22Rv1 (cell line): ENCODE results near the gene ACVR1C.
A peak's percentile ranks its signal among the peaks of the same experiment; 100 is the strongest.
"Not testable (repeated sequence)": the region's sequence is repeated elsewhere in the genome, so short reads cannot be mapped to it uniquely, and the experiment has no call there.

Experiments
- H3K27ac ChIP-seq: fragments of 450-650 bp; 2 replicates; pipeline ENCODE4 v1.5.1; 2017
- ZFX ChIP-seq: fragments of 450-650 bp; IDR thresholded peaks from 2 replicates; pipeline ENCODE4 v1.6.1; 2017; ENCODE audit warnings: antibody characterized with exemption, borderline replicate concordance
- TF ChIP-seq, protein P1 (sequence below): fragments of 450-650 bp; IDR thresholded peaks from 2 replicates; pipeline ENCODE4 v1.5.1; 2017; ENCODE audit warnings: mild to moderate bottlenecking

ACVR1C gene

DNA sequence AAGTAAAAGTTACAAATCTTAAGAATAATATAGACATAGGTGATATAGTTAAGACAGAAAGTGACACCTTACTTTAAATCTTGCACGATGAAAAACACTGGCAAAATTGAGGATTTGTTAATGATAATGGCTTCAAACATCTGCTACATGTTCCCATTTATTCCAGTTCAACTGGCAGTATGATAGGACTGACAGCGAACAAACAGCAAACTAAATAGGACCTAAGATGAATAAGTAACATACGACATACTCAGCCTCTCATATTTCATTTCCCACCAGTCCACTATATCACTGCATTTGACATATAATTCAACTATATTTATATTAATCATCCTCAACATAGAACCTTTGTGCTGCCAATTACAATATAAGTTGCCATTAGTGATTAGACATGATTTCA lies 36.3 kb downstream of the ACVR1C start:
- TF ChIP-seq ZFX, result no peak
- TF ChIP-seq, protein P1, sequence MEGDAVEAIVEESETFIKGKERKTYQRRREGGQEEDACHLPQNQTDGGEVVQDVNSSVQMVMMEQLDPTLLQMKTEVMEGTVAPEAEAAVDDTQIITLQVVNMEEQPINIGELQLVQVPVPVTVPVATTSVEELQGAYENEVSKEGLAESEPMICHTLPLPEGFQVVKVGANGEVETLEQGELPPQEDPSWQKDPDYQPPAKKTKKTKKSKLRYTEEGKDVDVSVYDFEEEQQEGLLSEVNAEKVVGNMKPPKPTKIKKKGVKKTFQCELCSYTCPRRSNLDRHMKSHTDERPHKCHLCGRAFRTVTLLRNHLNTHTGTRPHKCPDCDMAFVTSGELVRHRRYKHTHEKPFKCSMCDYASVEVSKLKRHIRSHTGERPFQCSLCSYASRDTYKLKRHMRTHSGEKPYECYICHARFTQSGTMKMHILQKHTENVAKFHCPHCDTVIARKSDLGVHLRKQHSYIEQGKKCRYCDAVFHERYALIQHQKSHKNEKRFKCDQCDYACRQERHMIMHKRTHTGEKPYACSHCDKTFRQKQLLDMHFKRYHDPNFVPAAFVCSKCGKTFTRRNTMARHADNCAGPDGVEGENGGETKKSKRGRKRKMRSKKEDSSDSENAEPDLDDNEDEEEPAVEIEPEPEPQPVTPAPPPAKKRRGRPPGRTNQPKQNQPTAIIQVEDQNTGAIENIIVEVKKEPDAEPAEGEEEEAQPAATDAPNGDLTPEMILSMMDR, result no peak
- no peak overlapping the region for H3K27ac ChIP-seq

GRCh38 chr2:157587576-157587975 lies 41.1 kb downstream of the ACVR1C start:
- TF ChIP-seq, protein P1, result no peak
- TF ChIP-seq ZFX, result no peak

DNA sequence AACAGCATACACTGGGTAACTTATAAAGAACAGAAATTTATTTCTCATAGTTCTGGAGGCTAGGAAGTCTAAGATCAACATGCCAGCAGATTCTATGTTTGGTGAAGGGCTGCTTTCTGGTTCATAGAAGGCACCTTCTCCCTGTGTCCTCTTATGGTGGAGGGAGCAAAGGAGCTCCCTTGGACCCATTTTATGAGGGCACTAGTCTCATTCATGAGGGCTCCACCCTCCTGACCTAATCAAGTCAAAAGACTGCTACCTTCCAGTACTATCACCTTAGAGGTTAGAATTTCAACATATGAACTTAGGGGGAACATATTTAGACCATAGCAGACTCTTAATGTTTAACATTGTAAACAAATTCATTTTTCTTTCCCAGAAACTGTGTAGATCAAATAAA lies 54.5 kb downstream of the ACVR1C start:
- no peak overlapping the region for H3K27ac ChIP-seq
- TF ChIP-seq ZFX, result no peak
- TF ChIP-seq, protein P1, result no peak

More at GRCh38 chr2:157587576-157587975, 41.1 kb downstream of the ACVR1C start:
- H3K27ac ChIP-seq, result no peak overlapping the region

- H3K27ac ChIP-seq, result no peak overlapping the region
- no peak for TF ChIP-seq ZFX
- TF ChIP-seq, protein P1, result peak; percentile 16; the same call in 1 of the 2 replicates
Observed at GRCh38 chr2:157572725-157573124, 55.9 kb downstream of the ACVR1C start.

- H3K27ac ChIP-seq, result not testable (repeated sequence)
Observed at GRCh38 chr2:157566623-157567022, 62.0 kb downstream of the ACVR1C start.

- H3K27ac ChIP-seq, result not testable (repeated sequence)
Observed at GRCh38 chr2:157566113-157566512, 62.6 kb downstream of the ACVR1C start.

DNA sequence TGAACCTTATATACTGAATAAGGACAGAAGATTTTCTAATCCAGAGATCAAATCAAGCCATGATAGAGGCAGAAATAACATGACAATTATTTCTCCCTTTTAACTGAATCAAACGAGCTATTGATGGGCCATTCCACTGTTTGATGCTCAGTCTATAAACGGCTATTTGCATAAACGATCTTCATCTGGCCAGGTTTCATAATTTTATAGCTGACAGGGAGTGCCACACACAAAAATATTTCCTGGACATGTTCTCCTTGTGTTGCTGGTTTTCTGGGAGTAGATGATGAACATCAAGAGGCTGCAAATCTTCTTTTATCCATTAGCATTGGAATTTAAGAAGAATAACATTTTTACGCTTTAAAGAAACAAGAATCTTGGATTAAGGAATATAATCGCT lies 63.1 kb downstream of the ACVR1C start:
- H3K27ac ChIP-seq, result no peak overlapping the region
- TF ChIP-seq ZFX, result no peak
- TF ChIP-seq, protein P1, result no peak

DNA sequence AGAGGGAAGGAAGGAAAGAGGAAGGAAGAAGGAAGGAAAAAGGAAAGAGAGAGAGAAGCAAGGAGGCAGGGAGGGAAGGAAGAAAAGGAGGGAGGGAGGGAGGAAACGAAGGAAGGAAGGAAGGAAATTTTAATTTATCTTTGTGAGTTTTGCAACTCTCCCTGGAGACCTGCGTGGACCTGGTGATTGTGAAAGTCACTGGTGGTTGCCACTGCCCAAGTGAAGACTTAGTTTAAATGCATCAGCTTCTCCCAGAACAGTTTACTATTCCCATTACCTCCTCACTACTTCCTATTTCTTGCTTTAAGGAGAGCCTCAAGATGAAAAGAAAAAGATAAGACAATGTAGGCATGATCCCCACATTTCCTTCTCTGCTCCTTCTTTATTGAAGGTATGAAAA lies 68.8 kb downstream of the ACVR1C start:
- no peak overlapping the region for H3K27ac ChIP-seq
- no peak for TF ChIP-seq ZFX

DNA sequence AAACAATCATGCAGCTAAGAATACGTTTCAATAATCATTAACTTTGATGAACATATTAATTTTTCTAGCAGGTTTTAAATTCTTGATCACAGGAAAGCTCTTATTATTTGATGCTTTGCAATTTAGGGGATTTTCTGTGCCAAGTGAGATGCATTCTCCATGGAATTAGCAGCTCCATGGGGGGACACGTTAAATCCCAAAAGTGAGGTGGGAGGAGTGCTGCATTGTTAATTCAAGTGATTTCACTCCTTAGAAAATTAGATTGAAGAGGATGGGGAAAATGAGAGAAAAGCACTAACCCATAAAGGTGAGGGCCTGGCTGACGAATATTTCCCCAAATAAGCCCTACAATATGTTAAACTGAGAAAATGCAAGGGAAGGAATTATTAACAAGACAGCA lies 69.2 kb downstream of the ACVR1C start:
- TF ChIP-seq ZFX, result no peak
- TF ChIP-seq, protein P1, result no peak
- H3K27ac ChIP-seq, result no peak overlapping the region
